Mononuclear cell (primary cell): Measurements from ENCODE around the gene PCSK2. TPM values are rescaled to one million over a fixed set of nuclear protein-coding genes. Genes with fewer than 3 reads are reported as not detected.

Experiments used
- H3K27me3 ChIP-seq: 2 replicates; pipeline ENCODE4 v1.6.0; 2011; ENCODE audit warnings: low read length, control low read depth; ENCODE audit not compliant: insufficient read depth
- H3K4me1 ChIP-seq: 2 replicates; pipeline ENCODE4 v1.5.1; 2011; ENCODE audit warnings: mild to moderate bottlenecking, low read length, control low read depth; ENCODE audit not compliant: insufficient read depth
- H3K4me3 ChIP-seq: 2 replicates; pipeline ENCODE4 v1.5.1; 2011; ENCODE audit warnings: mild to moderate bottlenecking, low read length, moderate library complexity
- H3K9me3 ChIP-seq: 2 replicates; pipeline ENCODE4 v1.5.1; 2011; ENCODE audit warnings: low read depth, mild to moderate bottlenecking, control low read depth, low read length
- total RNA-seq: library from RNA; depleted of rRNA; stranded (reverse); fragments of >200 nt; gene quantifications from one replicate; pipeline ENCODE4 v1.2.3, GENCODE V29; 2012

PCSK2 gene
- total RNA-seq, 1 donor: not detected

DNA sequence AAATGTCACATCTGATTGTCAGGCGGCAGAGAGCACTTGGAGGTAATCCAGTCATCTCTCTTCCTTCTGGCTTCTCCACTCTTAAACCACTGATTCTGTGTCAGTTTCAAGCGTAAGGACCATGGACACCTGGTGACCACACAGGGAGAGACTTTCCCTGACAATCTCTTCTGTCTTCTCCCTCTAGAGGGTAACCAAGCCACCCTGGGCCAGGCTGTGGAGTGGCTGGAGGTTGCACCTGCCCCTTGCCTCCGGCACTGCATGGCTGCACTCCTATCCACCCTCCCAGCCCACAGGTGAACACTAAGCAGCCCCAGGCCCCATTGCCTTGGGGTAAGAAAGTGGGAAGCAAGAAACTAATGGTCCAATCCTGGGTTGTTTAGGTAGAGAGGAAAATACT is 225.6 kb downstream of the PCSK2 start:
- H3K9me3 ChIP-seq: no peaks in the 10 kb centered on the region
- no peaks in the 10 kb centered on the region for H3K27me3 ChIP-seq
- no peak overlapping the region for H3K4me3 ChIP-seq
- no peaks in the 10 kb centered on the region for H3K4me1 ChIP-seq

DNA sequence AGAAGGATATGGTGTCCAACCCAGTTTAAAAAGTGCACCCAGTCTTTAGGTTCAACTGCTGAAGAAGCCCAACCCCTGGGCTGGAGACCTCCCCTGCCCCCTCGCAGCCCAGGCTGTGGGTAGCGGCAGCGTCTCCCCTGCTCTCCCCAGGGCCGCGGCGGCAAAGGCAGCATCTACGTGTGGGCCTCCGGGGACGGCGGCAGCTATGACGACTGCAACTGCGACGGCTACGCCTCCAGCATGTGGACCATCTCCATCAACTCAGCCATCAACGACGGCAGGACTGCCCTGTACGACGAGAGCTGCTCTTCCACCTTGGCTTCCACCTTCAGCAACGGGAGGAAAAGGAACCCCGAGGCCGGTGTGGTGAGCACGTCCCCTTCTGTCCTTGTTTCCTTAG is 226.8 kb downstream of the PCSK2 start:
- H3K9me3 ChIP-seq: no peaks in the 10 kb centered on the region
- H3K4me1 ChIP-seq: no peaks in the 10 kb centered on the region
- no peaks in the 10 kb centered on the region for H3K27me3 ChIP-seq
- no peak overlapping the region for H3K4me3 ChIP-seq

DNA sequence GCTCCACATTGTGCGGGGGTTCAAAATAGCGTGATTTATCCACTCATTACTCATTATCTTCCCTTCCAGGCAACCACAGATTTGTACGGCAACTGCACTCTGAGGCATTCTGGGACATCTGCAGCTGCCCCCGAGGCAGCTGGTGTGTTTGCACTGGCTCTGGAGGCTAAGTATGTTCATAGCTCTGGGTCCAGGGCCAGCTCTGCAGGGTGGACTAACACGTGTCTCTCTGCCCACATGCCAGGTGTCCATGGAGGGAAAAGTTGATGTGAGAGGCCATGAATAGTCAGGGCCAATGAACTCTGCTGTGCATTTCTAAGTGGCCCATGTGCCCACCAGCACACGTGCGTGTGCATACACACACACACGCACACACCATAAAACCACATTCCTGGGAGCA is 229.4 kb downstream of the PCSK2 start:
- H3K27me3 ChIP-seq: no peaks in the 10 kb centered on the region
- no peaks in the 10 kb centered on the region for H3K4me1 ChIP-seq
- no peaks in the 10 kb centered on the region for H3K9me3 ChIP-seq
- no peak overlapping the region for H3K4me3 ChIP-seq

DNA sequence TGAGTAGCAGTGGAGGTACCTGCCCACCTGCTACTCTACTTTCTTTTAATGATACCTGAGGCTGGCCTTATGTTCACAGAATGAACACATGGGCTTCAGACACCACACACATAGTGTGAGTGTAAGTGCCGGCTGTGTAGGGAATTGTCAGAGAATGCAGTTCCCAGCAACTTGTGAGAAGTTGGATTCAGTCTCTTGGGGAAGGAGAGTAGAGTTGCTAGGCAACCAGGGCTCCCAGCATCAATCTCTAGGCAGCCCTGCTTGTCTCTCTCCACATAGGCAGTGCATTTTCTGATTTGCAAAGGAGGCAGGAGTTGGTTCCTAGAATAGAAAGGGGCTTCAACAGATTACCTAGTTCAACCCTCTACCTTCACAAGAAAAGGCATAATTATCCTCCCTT is 230.2 kb downstream of the PCSK2 start:
- H3K27me3 ChIP-seq: no peaks in the 10 kb centered on the region
- H3K4me3 ChIP-seq: no peak overlapping the region
- H3K9me3 ChIP-seq: no peaks in the 10 kb centered on the region
- H3K4me1 ChIP-seq: no peaks in the 10 kb centered on the region

DNA sequence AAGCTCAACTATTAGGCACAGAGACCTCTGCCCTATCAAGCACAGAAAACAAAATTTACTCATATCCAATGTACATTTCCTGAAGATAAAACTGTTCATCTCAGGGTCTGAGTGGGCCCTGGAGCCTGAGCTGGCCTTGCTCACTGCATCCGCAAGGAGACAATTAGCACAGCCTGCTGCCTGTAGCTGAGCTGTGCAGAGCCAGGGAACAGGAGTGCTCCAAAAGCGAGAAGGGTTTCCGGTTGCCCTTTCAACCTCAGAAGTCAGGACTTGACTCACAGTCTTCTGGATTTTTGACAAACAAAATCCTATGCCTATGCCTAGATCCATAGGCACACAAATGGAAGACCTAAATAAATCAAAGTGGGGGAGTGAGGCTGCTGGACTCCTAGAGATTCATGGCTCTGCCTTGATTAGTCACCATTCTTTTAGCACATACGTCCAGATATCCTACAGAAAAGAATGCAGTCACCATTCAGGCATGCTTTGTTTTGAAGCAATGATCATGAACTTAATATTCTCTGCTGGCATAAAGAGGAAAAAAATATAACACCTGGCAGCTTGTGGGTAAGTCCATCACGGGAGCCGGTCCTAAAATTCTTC is 230.8 kb downstream of the PCSK2 start:
- H3K9me3 ChIP-seq: no peaks in the 10 kb centered on the region

DNA sequence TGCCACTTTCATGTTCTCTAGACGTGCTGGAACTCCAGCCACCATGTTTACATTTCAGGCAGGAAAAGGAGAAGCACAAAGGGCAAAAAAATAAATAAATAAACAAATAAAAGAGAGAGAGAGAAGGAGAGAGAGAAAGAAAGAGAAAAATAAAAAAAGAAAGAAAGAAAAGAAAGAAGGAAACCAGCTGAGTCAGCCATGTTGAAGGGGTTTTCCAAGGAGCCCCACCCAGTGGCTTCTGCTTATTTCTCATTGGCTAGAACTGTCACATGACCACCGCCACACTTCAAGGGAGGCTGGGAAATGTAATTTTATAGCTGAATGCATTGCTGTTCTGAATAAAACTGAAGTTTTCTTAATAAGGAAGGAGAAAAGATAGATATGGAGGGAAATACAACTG is 233.3 kb downstream of the PCSK2 start:
- H3K4me1 ChIP-seq: no peaks in the 10 kb centered on the region
- H3K9me3 ChIP-seq: no peaks in the 10 kb centered on the region
- no peaks in the 10 kb centered on the region for H3K27me3 ChIP-seq
- no peak overlapping the region for H3K4me3 ChIP-seq

More for the DNA sequence above, 230.8 kb downstream of the PCSK2 start:
- Histone ChIP-seq H3K4me1 (no peaks in the 10 kb centered on the region), H3K4me3 (no peak overlapping the region), H3K27me3 (no peaks in the 10 kb centered on the region)

DNA sequence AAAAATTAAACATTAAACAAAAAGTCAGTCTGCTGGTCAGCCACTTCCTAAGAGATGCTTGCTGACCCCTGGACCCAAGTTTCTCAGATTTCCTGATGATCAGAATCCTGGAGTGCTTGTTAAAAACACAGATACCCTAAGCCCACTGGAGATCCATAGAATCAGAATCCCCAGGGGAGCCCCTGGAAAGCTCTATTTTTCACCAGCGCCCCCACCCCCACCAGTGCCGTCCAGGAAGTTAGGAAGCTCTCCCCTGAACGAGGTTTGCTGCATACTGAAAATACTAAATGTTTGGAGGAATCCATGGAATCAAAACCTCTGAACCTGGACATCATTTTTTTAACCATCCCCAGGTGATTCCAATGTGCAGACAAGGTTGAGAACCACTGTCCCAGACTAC is 235.1 kb downstream of the PCSK2 start:
- Histone ChIP-seq H3K4me3 (no peak overlapping the region), H3K9me3 (no peaks in the 10 kb centered on the region), H3K4me1 (no peaks in the 10 kb centered on the region), H3K27me3 (no peaks in the 10 kb centered on the region)

DNA sequence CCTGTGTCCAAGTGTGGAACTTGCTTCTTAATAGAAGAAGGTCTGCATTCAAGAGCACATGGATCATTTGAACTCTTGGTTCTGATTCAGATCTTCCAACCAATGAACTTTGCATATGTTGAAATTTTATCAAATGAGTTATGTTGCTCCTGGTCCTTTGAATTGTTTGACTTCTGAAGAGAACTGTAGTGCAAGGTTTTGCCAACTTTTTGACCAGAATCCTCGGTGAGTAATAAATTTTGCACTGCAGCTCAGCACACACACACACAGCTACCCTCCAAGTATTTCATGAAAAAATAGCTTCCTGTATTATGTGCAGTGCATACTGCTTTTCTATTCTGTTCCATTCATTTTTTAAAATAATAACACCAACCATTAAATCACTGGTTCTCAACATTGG is 236.9 kb downstream of the PCSK2 start:
- Histone ChIP-seq H3K27me3 (no peaks in the 10 kb centered on the region), H3K4me1 (no peaks in the 10 kb centered on the region), H3K4me3 (no peak overlapping the region), H3K9me3 (no peaks in the 10 kb centered on the region)

DNA sequence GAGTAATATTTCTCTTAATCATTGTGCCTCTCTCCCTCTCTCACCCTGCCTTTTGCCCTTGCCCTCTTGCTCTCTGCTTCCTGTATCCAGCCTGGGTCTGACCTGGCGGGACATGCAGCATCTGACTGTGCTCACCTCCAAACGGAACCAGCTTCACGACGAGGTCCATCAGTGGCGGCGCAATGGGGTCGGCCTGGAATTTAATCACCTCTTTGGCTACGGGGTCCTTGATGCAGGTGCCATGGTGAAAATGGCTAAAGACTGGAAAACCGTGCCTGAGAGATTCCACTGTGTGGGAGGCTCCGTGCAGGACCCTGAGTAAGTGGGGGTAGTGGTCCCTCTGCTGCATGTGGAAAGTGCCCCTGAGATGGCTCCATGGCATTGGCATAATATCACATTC is 238.4 kb downstream of the PCSK2 start:
- Histone ChIP-seq H3K9me3 (no peaks in the 10 kb centered on the region), H3K4me3 (no peak overlapping the region), H3K27me3 (no peaks in the 10 kb centered on the region), H3K4me1 (no peaks in the 10 kb centered on the region)

DNA sequence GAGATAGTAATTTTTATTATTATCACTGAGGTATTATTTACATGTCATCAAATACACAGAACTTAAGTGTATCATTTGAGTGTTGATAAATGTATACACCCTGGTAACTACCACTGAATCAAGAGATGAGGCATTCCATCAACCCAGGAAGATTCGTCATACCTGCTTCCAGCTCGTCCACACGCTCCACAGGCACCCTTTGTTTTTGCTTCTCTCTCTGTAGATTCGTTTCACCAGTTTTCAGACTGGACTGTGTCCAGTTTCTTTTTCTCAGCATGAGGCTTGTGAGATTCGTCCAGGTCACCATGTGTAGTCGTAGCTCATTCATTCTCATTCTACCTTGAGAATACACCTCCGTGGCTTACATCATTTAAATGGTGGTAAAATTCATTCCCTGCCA is 239.8 kb downstream of the PCSK2 start:
- no peaks in the 10 kb centered on the region for H3K4me1 ChIP-seq
- H3K9me3 ChIP-seq: no peaks in the 10 kb centered on the region
- no peaks in the 10 kb centered on the region for H3K27me3 ChIP-seq
- no peak overlapping the region for H3K4me3 ChIP-seq

DNA sequence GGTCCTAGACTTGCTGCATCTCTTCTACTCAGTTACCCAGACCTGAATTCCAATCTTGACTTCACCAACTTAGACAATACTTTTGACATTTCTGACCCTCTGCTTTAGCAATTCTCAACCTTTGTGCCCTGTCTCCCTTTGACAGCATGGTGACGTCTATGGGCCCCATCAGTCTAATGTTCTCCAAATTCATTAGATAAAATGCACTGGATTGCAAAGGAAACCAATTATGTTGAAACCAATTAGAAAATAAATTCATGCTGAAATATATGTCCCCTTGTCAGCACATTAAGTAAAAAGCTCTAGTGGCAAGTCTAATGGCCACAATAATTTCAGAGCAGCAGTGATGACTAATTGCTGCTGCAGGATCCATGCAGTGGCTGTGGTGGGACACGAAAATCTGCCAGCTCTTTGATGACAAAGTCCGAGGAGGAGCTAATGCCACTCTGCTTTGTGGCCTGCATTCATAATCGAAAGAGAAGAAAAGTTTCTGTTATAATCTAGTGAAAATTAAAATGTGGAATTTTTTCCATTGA is 240.3 kb downstream of the PCSK2 start:
- H3K9me3 ChIP-seq: no peaks in the 10 kb centered on the region
- no peak overlapping the region for H3K4me3 ChIP-seq
- H3K4me1 ChIP-seq: no peaks in the 10 kb centered on the region
- H3K27me3 ChIP-seq: no peaks in the 10 kb centered on the region

DNA sequence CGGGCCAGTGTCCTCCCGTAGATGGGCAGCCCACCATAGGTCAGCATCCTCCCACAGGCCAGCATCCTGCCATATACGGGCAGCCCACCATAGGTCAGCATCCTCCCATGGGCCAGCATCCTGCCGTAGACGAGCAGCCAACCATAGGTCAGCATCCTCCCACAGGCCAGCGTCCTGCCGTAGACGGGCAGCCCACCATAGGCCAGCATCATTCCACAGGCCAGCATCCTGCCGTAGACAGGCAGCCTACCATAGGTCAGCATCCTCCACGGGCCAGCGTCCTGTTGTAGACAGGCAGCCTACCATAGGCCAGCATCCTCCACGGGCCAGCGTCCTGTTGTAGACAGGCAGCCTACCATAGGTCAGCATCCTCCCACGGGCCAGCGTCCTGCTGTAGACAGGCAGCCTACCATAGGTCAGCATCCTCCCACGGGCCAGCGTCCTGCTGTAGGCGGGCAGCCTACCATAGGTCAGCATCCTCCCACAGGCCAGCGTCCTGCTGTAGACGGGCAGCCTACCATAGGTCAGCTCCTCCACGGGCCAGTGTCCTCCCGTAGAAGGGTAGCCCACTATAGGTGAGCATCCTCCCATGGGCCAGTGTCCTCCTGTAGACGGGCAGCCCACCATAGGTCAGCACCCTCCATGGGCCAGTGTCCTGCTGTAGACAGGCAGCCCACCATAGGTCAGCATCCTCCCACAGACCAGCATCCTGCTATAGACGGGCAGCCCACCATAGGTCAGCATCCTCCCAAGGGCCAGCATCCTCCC is 241.4 kb downstream of the PCSK2 start:
- H3K9me3 ChIP-seq: no peaks in the 10 kb centered on the region
- no peaks in the 10 kb centered on the region for H3K27me3 ChIP-seq
- no peaks in the 10 kb centered on the region for H3K4me1 ChIP-seq
- H3K4me3 ChIP-seq: no peak overlapping the region

DNA sequence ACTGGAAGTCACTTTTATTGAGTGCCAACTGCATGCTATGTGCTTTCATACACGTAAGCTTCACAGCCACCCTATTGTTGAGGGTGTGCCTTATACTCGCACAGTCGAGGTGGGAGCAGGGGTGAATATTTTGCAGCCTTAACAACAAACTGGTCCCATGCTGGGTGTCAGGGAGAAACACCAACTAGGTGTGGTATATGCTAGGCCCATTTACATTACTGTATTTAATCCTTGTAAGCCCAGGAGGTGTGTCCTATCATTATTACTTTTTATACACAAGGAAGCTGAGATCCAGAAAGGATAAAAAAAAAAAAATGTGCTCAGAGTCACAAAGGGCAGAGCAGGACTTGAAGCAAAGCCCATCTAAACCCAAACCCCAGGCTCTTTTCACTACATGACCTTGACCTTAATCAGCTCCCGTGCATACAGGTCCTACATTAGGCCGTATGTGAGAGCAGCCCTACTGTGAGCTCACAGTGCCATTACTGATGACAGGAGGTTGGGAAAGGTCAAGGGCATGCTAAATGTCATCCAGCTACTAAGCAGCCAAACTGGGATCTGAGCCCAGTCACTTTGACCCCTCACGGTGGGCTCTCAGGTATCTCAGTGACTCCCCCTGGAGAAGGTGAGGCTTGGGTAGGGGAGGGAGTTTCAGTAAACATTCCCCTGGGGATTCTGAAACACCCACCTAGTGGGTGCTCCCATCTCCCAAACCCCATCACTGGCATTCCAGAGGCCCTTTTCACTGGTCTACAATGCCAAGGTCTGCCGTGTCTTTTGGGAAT is 242.6 kb downstream of the PCSK2 start:
- Histone ChIP-seq H3K9me3 (no peaks in the 10 kb centered on the region), H3K4me3 (no peak overlapping the region), H3K4me1 (no peaks in the 10 kb centered on the region), H3K27me3 (no peaks in the 10 kb centered on the region)

DNA sequence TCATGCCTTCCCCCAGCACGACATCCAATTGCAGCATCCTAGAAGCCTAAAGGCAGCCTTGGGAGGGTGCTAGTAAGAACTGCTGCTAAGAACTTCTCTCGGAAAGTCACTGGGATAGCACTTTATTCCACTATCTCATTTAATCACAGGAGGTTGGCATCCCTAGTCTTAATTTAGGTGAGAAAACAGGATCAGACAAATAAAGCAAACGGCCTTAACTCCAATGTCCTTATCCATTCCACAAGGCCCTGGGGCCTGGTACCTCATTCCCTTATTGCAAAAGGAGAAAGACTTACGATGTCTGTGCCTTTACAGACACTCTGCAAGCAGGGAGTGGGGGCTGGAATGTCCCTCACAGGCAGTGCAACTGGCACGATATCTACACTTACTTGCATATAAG is 243.7 kb downstream of the PCSK2 start:
- Histone ChIP-seq H3K4me1 (no peaks in the 10 kb centered on the region), H3K27me3 (no peaks in the 10 kb centered on the region), H3K4me3 (no peak overlapping the region), H3K9me3 (no peaks in the 10 kb centered on the region)

DNA sequence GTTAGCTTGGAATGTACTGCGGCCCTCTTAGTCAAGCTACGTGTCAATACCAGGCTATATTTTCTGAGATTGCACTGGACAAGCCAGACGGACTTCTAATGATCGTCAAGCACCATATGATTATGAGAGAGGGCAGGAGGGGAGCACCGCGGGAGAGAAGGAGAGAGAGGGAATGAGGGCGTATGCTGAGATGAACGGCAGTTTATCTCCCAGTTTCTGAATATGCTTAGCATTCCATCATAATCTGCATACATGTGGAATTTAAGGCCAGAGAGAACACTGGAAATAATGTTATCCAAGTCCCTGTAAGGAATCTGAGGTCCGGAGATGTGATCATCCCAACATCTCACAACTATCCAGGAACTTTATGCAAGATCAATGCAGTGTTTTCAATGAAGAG is 244.1 kb downstream of the PCSK2 start:
- no peaks in the 10 kb centered on the region for H3K27me3 ChIP-seq
- no peaks in the 10 kb centered on the region for H3K9me3 ChIP-seq
- H3K4me3 ChIP-seq: no peak overlapping the region
- no peaks in the 10 kb centered on the region for H3K4me1 ChIP-seq
